GM12891 (cell line): Measurements from ENCODE around the gene TENM4.

ENCODE experiments used
- PAX5 ChIP-seq: IDR thresholded peaks from 2 replicates; pipeline ENCODE4 v1.6.1; 2011; ENCODE audit warnings: low read length, moderate library complexity, mild to moderate bottlenecking; ENCODE audit not compliant: insufficient read depth, severe bottlenecking
- POLR2A ChIP-seq: IDR thresholded peaks from 2 replicates; pipeline ENCODE4 v1.6.1; 2011; ENCODE audit warnings: low read depth, low read length, control low read depth
- POLR2AphosphoS5 ChIP-seq: IDR thresholded peaks from 2 replicates; pipeline ENCODE4 v1.6.1; 2011; ENCODE audit warnings: low read depth, low read length, control low read depth
- POU2F2 ChIP-seq: IDR thresholded peaks from 2 replicates; pipeline ENCODE4 v1.6.1; 2011; ENCODE audit warnings: low read depth, mild to moderate bottlenecking, control low read depth, low read length, moderate library complexity
- SPI1 ChIP-seq: IDR thresholded peaks from 2 replicates; pipeline ENCODE4 v1.6.1; 2011; ENCODE audit warnings: low read depth, low read length, control low read depth
- TAF1 ChIP-seq: IDR thresholded peaks from 2 replicates; pipeline ENCODE4 v1.6.1; 2011; ENCODE audit warnings: low read depth, low read length, control low read depth

GRCh38 chr11:79353706-79354105, 87.1 kb downstream of the TENM4 start:
- no peak for TF ChIP-seq POLR2A
- no peak for TF ChIP-seq SPI1
- TF ChIP-seq TAF1, result no peak
- TF ChIP-seq POLR2AphosphoS5, result no peak
- no peak for TF ChIP-seq PAX5
- no peak for TF ChIP-seq POU2F2
